Ovary (tissue), 9 donors: ENCODE measurements around the gene GOLGB1. TPM values are rescaled to one million over a fixed set of nuclear protein-coding genes. Genes with fewer than 3 reads are reported as not detected.

Experiments used
- DNase-seq, 5 donors: peaks; one replicate each; pipeline ENCODE4 v3.0.0-alpha.2; 2019 to 2020
- H3K27ac ChIP-seq, 2 donors: fragments of 200-600 bp; one replicate each; pipeline versions ENCODE4 v1.5.1 to v1.8.0; 2019 to 2022
- H3K27me3 ChIP-seq: fragments of 200-600 bp; one replicate; pipeline ENCODE4 v1.8.0; 2022
- H3K36me3 ChIP-seq: fragments of 200-600 bp; sonication (generic); one replicate; pipeline ENCODE4 v1.5.1; 2019
- H3K4me1 ChIP-seq: one replicate; pipeline ENCODE4 v1.8.1; 2013; ENCODE audit warnings: mild to moderate bottlenecking, moderate library complexity; ENCODE audit not compliant: insufficient read depth
- H3K4me3 ChIP-seq: fragments of 200-600 bp; sonication (generic); one replicate; pipeline ENCODE4 v1.5.1; 2017
- H3K9me3 ChIP-seq, 2 donors: fragments of 200-600 bp in 1 of 2; sonication (generic) in 1 of 2; one replicate each; pipeline versions ENCODE4 v1.5.1 to v1.8.1; 2013 to 2019; ENCODE audit warnings: mild to moderate bottlenecking in 1 of 2, moderate library complexity in 1 of 2
- EP300 ChIP-seq: sonication (generic); formaldehyde crosslinking; IDR thresholded peaks from one replicate; pipeline ENCODE4 v1.6.1; 2017; ENCODE audit warnings: antibody characterized with exemption
- POLR2A ChIP-seq: fragments of 450-650 bp; IDR thresholded peaks from one replicate; pipeline ENCODE4 v1.6.1; 2017; ENCODE audit warnings: antibody characterized with exemption, mild to moderate bottlenecking, moderate library complexity
- WGBS, 3 donors: extraction: QIAGEN DNeasy Blood & Tissue Kit in 1 of 3; methylation state at CpG; one replicate each; pipeline versions ENCODE4 v1.1.5 to v1.1.7; 2013 to 2017; 5-methylcytosine and 5-hydroxymethylcytosine counted together
- intact Hi-C, 4 donors: fragments of 100-400 bp; cut with DNase I; formaldehyde crosslinking; loops; one replicate each; pipeline versions ENCODE4 v1.11.0 to v1.15.1; 2022 to 2023
- polyA plus RNA-seq, 2 donors: library from polyadenylated mRNA; stranded (reverse); fragments of 200-250 nt in 1 of 2; fragments of 350-450 nt in 1 of 2; fragmentation: Illumina TruSeq in 1 of 2; extraction: RNeasy Lipid Tissue Mini Kit (QIAGEN cat#74804) in 1 of 2; gene quantifications; one replicate each; pipeline ENCODE4 v1.2.3, GENCODE V29; 2013 to 2014
- total RNA-seq, 7 donors: library from RNA; depleted of rRNA in 2 of 7; stranded (reverse); fragments of >200 nt in 2 of 7; fragmentation: NEBNext Ultra II Directional in 3 of 7; extraction: Animal tissue kit (Norgen Biotek cat#: 25700) in 3 of 7; gene quantifications; one replicate each; pipeline versions ENCODE4 v1.1.0 to v1.2.4, GENCODE V29; 2016 to 2023
- TF ChIP-seq, protein P1 (sequence below), 3 donors: fragments of 450-650 bp in 2 of 3; fragments of 200-600 bp in 1 of 3; IDR thresholded peaks; one replicate each; pipeline versions ENCODE4 v1.5.1 to v1.8.0; 2016 to 2022; ENCODE audit warnings: antibody characterized with exemption in 3 of 3, mild to moderate bottlenecking in 1 of 3
- donor health status: DM: no; HTN: no; CAD: no; lungs with moderate emphysema.
- donor health status: DM: no; HTN: no; CAD: no.
- donor health status: Bipolar disorder and iron deficiency.
- donor health status: DM: yes; HTN: yes; CAD: no.
- donor health status: DM: no; HTN: no; CAD: no.
- donor health status: DM: yes; HTN: yes; CAD: no.

The GOLGB1 gene
- total and polyA plus RNA-seq, 9 donors, result 18.9 to 70.5 (median 50.2) TPM

DNA sequence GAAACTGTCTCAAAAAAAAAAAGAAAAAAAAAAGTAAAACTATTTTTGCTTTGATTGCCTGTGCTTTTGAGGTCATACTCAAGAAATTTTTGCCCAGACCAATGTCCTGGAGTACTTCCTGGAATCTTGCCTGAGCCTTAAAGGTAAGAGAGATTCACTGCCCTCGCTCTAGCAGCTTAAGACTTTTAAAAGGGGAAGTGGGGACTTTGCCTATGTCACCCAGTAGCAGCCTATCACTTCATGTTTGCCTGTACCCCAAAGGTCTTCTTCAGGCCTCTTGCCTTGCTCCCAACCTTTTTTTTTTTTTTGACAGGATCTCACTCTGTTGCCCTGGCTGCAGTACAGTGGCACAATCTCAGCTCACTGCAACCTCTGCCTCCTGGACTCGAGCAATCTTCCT, 18.9 kb upstream of the GOLGB1 start:
- 78 to 97% (median 94%) methylated on average over 2 of the region's 2 CpGs for WGBS, 3 donors
- Histone ChIP-seq H3K9me3 (no peaks in the 10 kb centered on the region), H3K4me1 (no peaks in the 10 kb centered on the region), H3K4me3 (no peak overlapping the region), H3K27me3 (no peaks in the 10 kb centered on the region), H3K27ac (no peak overlapping the region), H3K36me3 (no peaks in the 10 kb centered on the region)
- TF ChIP-seq EP300, result no peak
- TF ChIP-seq POLR2A, result no peak
- TF ChIP-seq, protein P1, sequence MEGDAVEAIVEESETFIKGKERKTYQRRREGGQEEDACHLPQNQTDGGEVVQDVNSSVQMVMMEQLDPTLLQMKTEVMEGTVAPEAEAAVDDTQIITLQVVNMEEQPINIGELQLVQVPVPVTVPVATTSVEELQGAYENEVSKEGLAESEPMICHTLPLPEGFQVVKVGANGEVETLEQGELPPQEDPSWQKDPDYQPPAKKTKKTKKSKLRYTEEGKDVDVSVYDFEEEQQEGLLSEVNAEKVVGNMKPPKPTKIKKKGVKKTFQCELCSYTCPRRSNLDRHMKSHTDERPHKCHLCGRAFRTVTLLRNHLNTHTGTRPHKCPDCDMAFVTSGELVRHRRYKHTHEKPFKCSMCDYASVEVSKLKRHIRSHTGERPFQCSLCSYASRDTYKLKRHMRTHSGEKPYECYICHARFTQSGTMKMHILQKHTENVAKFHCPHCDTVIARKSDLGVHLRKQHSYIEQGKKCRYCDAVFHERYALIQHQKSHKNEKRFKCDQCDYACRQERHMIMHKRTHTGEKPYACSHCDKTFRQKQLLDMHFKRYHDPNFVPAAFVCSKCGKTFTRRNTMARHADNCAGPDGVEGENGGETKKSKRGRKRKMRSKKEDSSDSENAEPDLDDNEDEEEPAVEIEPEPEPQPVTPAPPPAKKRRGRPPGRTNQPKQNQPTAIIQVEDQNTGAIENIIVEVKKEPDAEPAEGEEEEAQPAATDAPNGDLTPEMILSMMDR (IDR thresholded peaks at IDR 0.05), result no peak
- intact Hi-C loops, result no loop called here
- no peak for DNase-seq

DNA sequence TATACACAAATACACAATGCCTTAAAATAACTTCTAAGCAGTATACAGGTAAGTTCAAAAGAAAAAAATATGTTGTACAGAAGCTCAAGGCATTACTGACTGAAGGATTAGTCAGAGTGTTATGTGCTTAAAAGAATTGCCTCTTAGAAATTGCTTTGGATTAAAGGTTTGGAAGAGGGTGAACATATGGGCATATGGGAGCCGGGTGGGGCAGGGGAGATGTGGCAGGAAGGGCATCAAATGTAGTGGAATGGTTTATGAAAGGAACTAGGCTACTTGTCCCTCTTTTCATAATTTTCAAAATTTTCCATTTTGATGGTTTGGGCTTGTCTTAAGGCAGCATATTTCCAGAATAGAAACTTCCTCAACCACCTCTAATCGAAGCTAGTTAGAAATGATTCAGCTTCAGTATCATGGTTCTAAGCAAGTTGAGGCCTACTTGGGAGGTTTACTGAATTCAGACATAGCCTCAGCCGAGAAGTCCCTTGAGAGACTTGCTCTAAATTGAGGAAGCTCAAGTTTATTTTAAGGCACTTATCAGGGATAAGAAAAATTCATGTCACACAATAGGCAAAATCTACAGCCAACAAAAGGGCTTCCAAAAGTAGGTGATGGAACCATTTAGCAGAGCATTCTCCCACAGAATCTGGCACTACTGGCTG, 10.1 kb upstream of the GOLGB1 start:
- Histone ChIP-seq H3K36me3 (no peaks in the 10 kb centered on the region), H3K9me3 (no peaks in the 10 kb centered on the region), H3K4me3 (no peak overlapping the region), H3K27me3 (no peaks in the 10 kb centered on the region), H3K4me1 (peaks cover 2% of the 10 kb centered on the region), H3K27ac (no peak overlapping the region)
- WGBS, 3 donors, result 73 to 79% (median 74%) methylated on average over 3 of the region's 3 CpGs
- no peak for TF ChIP-seq EP300
- TF ChIP-seq, protein P1 (IDR thresholded peaks at IDR 0.05), result no peak
- TF ChIP-seq POLR2A, result no peak
- intact Hi-C loops, result no loop called here
- DNase-seq, result no peak

DNA sequence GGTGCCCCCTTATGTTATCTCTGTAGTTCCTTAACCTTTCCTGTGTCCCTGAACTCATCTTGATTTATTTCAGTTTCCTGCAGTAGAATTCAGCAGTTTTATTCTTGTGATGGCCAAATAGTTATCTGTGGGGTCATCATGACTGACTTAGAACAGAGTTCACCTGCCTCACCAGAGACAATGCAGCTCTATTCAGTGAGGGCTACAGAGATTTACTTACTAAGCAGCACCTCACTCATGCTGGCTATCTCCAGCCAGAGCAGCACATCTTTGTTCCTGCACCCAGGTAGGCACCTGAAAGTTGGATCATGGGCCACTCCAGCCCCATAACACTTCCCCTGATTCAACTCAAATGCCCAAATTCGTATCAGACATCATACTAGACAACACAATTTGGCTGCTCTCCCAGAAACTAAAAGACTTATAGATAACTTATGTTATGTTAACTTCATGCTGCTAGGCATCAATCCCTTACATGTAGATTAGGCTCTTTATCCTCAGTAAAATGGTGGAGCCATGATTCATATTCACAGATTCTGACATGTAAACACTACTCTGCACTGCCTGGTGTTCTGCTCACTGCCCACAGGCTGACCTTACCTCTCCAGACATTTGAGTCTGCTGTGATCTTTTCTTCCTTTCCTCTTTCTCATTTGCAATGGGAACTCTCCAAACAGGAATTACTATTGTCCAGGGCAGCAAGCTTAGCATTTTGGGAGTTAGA, 9.3 kb upstream of the GOLGB1 start:
- Histone ChIP-seq H3K36me3 (no peaks in the 10 kb centered on the region), H3K27ac (no peak overlapping the region), H3K4me3 (no peak overlapping the region), H3K9me3 (no peaks in the 10 kb centered on the region), H3K27me3 (no peaks in the 10 kb centered on the region), H3K4me1 (peaks cover 2% of the 10 kb centered on the region)
- intact Hi-C loops, result no loop called here
- TF ChIP-seq EP300 (no peak), POLR2A (no peak)
- no peak for DNase-seq
- 12 to 27% (median 12%) methylated on average over 1 of the region's 1 CpG for WGBS, 3 donors

DNA sequence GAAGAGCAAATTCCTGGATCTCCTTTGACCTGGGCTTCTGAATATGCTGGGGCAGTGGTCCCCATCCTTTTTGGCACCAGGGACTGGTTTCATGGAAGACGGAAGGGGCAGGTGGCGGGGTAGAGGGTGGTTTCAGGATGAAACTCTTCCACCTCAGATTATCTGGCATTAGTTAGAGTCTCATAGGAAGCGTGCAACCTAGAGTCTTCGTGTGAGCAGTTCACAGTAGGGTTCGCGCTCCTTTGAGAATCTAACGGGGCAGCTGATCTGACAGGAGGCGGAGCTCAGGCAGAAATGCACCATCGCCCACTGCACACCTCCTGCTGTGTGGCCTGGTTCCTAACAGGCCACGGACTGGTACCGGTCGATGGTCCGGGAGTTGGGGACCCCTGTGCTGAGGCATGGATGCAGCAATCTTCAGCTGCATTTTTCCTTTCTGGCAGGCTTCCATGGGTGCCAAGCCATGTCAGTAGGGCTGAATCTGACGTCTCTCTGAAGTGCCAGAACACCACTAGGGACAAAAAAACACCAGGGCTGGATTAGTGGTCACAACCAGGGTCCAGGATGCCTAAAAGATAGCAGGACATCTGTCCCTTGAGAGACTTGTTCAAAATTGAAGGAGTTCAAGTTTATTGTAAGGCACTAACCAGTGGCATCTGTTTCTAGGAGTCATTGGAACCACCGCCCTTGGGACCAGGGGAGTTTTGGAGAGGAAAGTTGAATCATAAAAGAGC, 8.4 kb upstream of the GOLGB1 start:
- Histone ChIP-seq H3K4me1 (peaks cover 2% of the 10 kb centered on the region), H3K27ac (no peak overlapping the region), H3K27me3 (no peaks in the 10 kb centered on the region), H3K9me3 (no peaks in the 10 kb centered on the region), H3K36me3 (no peaks in the 10 kb centered on the region), H3K4me3 (no peak overlapping the region)
- intact Hi-C loops, result no loop called here
- no peak for DNase-seq
- 85 to 88% (median 86%) methylated on average over 15 of the region's 15 CpGs for WGBS, 3 donors
- TF ChIP-seq, protein P1 (IDR thresholded peaks at IDR 0.05), result no peak
- no peak for TF ChIP-seq EP300
- no peak for TF ChIP-seq POLR2A
